ENCODE results near the gene IFT81. TPM values are rescaled to one million over a fixed set of nuclear protein-coding genes. Genes with fewer than 3 reads are reported as not detected.

The IFT81 gene
- total RNA-seq, 1 experiment from 2014 or later, result 32.9 TPM

GRCh38 chr12:110149086-110149660, 25.0 kb downstream of the IFT81 start:
- peaks cover 48% of the 10 kb centered on the region for H3K36me3 ChIP-seq (ENCODE audit: insufficient read depth, low read length, poor library complexity, severe bottlenecking)
- H3K27ac ChIP-seq (ENCODE audit: low read depth, low read length, poor library complexity, severe bottlenecking), result no peak overlapping the region
- POLR2A ChIA-PET (ENCODE audit: low non-redundant PET), result no interaction called here
- intact Hi-C loops (cut with micrococcal nuclease; ENCODE audit: unreplicated experiment), result no loop called here
- no peak for TF ChIP-seq CTCF (conservative IDR thresholded peaks at IDR 0.05; ENCODE audit: low read depth, low read length)
- no peak for TF ChIP-seq EZH2 (IDR thresholded peaks at IDR 0.05; ENCODE audit: borderline replicate concordance, low read depth, low read length, poor library complexity, severe bottlenecking)
- CTCF ChIA-PET, result no interaction called here
- no TSS peak for BruUV-seq (replicated peaks)
- H3K9me3 ChIP-seq (ENCODE audit: low read depth, low read length, poor library complexity, severe bottlenecking), result no peaks in the 10 kb centered on the region
- no peak for DNase-seq (ENCODE audit: low spot score)
- no peak overlapping the region for H3K4me3 ChIP-seq (ENCODE audit: low read depth, low read length, poor library complexity, severe bottlenecking)
- H3K4me1 ChIP-seq (ENCODE audit: insufficient read depth, low read length, poor library complexity, severe bottlenecking), result no peaks in the 10 kb centered on the region
- H3K27me3 ChIP-seq (replicated peaks; ENCODE audit: insufficient read depth, low read depth, low read length, poor library complexity), result no peaks in the 10 kb centered on the region

- BruUV-seq (replicated peaks), result no TSS peak
- Histone ChIP-seq H3K36me3 (ENCODE audit: insufficient read depth, low read length, poor library complexity, severe bottlenecking) (peaks cover 25% of the 10 kb centered on the region), H3K4me1 (ENCODE audit: insufficient read depth, low read length, poor library complexity, severe bottlenecking) (no peaks in the 10 kb centered on the region), H3K27me3 (replicated peaks; ENCODE audit: insufficient read depth, low read depth, low read length, poor library complexity) (no peaks in the 10 kb centered on the region), H3K9me3 (ENCODE audit: low read depth, low read length, poor library complexity, severe bottlenecking) (peaks cover 19% of the 10 kb centered on the region), H3K27ac (ENCODE audit: low read depth, low read length, poor library complexity, severe bottlenecking) (no peak overlapping the region), H3K4me3 (ENCODE audit: low read depth, low read length, poor library complexity, severe bottlenecking) (no peak overlapping the region)
- intact Hi-C loops (cut with micrococcal nuclease; ENCODE audit: unreplicated experiment), result no loop called here
- TF ChIP-seq CTCF (conservative IDR thresholded peaks at IDR 0.05; ENCODE audit: low read depth, low read length) (no peak), EZH2 (IDR thresholded peaks at IDR 0.05; ENCODE audit: borderline replicate concordance, low read depth, low read length, poor library complexity, severe bottlenecking) (no peak)
- POLR2A ChIA-PET (ENCODE audit: low non-redundant PET), result no interaction called here
- CTCF ChIA-PET, result no interaction called here
- DNase-seq (ENCODE audit: low spot score), result no peak
Observed at GRCh38 chr12:110156766-110157165, 32.6 kb downstream of the IFT81 start.

- ChIA-PET CTCF (no interaction called here), POLR2A (ENCODE audit: low non-redundant PET) (no interaction called here)
- no TSS peak for BruUV-seq (replicated peaks)
- Histone ChIP-seq H3K9me3 (ENCODE audit: low read depth, low read length, poor library complexity, severe bottlenecking) (peaks cover 19% of the 10 kb centered on the region), H3K4me3 (ENCODE audit: low read depth, low read length, poor library complexity, severe bottlenecking) (no peak overlapping the region), H3K36me3 (ENCODE audit: insufficient read depth, low read length, poor library complexity, severe bottlenecking) (peaks cover 20% of the 10 kb centered on the region), H3K4me1 (ENCODE audit: insufficient read depth, low read length, poor library complexity, severe bottlenecking) (no peaks in the 10 kb centered on the region), H3K27ac (ENCODE audit: low read depth, low read length, poor library complexity, severe bottlenecking) (no peak overlapping the region), H3K27me3 (replicated peaks; ENCODE audit: insufficient read depth, low read depth, low read length, poor library complexity) (no peaks in the 10 kb centered on the region)
- no peak for DNase-seq (ENCODE audit: low spot score)
- no peak for TF ChIP-seq EZH2 (IDR thresholded peaks at IDR 0.05; ENCODE audit: borderline replicate concordance, low read depth, low read length, poor library complexity, severe bottlenecking)
- no peak for TF ChIP-seq CTCF (conservative IDR thresholded peaks at IDR 0.05; ENCODE audit: low read depth, low read length)
- intact Hi-C loops (cut with micrococcal nuclease; ENCODE audit: unreplicated experiment), result no loop called here
Observed at GRCh38 chr12:110157539-110157938, 33.4 kb downstream of the IFT81 start.
